Islet of Langerhans (tissue), 1 donor: ENCODE data around the gene SNAPC4.
"Not testable (repeated sequence)": the region's sequence is repeated elsewhere in the genome, so short reads cannot be mapped to it uniquely, and the experiment has no call there.

ENCODE experiments used
- FAIRE-seq: peaks from one replicate; lab custom pipeline; 2011; peaks lifted over from hg19 to GRCh38; lab: Jason Lieb, UNC

SNAPC4 gene

DNA sequence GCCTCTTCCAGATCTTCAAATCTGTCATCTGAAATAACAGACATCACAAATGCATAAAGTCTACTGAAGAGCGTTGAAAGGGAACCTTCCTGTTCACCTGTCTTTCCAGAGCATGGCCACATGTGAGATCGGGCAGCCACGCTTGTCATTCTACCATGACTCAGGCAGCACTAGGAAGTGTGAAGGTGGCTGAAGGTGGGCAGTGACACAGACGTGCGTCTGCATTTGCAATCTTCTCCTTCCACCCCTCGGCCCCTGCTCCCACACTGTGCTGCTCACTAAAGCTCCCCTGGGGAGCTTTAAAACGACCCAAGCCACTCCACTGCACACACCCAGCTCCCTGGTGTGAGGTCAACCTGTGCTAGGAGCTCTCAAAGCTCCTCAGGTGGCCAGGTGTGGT, 7.9 kb upstream of the SNAPC4 start:
- FAIRE-seq, result no peak

DNA sequence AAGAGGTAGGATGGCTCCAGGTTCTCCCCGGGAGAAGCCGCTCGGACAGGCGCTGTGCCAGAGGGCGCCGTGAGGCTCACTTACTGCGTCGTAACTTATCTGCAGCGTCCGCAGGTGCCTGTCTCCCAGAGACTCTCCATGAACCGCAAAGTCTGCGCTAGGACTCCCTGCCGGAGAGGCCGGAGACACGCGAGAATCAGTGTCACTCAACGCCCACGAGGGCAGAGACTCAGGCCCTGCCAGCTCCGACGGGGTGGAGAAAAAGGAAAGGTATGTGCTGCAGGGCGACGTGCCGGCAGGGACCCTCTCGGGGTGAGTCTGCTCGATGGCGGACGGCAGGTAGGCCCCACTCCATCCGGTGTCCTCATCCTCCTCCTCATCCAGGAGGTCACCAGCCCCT, 7.1 kb upstream of the SNAPC4 start:
- FAIRE-seq, result not testable (repeated sequence)

DNA sequence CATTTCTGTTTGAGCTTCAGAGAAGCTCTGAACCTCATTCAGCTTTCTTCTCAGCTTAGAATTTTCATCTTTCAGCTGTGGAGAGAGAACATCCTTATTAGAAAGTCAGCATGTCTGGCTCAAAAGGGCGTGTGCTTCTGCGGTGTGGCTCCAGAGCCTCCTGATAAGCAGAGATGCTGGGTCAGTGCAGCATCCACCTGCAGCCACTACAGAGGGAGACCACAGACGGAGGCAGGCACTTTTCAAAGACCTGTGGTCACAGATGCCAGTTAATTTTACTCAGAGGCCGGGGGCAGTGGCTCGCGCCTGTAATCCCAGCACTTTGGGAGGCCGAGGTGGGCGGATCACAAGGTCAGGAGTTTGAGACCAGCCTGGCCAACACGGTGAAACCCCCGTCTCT, 5.9 kb upstream of the SNAPC4 start:
- not testable (repeated sequence) for FAIRE-seq

DNA sequence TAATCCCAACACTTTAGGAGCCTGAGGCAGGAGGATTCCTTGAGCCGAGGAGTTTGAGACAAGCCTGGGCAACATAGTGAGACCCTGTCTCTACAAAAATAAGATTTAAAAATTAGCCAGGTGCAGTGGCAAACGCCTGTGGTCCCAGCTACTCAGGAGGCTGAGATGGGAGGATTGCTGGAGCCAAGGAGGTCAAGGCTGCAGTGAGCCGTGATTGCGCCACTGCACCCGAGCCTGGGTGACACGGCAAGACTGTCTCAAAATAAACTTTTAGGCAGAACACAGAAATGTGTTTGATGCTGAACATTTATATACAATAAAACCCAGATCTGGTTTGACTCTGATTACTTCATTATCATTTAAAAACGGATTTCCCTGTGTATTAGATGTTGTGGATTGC, 5.5 kb upstream of the SNAPC4 start:
- no peak for FAIRE-seq

DNA sequence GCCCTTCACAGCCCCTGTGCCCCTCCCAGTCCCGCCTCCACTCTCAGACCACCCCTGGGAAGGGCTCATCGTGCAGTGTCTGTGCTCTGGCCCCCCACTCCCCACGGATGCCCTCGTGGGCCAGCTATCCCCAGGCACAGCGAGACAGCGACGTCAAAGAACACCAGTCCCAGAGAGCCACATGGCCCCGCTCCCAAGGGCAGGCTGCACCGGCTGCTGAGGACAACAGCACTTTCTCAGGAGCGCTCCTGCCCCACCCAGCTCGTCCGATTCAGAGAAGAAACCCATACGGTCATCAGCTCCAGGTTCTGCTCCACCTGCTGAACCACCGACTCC, 4.8 kb upstream of the SNAPC4 start:
- FAIRE-seq, result no peak

DNA sequence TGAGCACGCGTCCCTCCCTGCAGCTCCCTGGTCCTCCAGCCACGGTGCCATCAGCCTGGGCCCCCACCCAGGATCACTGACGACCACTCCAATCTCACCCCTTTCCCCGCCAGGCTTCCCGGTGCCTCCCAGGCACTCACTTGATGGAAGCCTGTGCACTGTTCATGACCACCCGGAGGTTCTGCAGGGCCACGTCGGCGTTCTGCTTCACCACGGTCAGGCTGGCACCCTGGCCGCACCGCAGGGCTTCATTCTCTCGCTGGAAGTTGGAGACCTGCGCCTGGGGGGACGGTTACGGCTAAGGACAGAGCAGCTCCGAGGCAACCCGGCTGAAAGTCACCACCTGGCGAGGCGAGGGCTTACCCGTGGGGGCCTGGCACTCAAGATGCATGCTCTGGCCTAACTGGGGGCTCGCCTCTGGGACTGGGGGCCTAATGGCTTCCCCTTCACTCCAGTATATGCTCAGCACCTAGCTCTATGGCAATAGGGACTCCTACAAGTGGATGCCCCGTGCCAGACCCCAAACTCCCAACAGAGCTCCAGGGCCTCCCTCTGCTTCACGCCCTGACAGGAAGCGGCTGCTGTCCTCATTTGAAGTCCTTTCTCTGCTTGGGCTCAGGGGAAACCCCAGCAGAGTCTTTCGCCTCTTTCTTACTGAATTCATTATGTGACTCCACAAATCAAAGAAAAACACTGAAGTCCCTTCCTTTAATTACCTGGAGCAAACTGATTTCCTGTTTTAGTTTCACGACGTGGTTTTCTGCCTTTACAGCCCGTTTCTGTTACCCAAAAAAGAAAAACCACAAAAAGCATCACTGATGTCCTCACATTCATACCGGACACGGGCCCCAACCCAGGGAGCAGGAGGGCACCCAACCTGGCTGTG, 4.2 kb upstream of the SNAPC4 start:
- FAIRE-seq, result no peak

DNA sequence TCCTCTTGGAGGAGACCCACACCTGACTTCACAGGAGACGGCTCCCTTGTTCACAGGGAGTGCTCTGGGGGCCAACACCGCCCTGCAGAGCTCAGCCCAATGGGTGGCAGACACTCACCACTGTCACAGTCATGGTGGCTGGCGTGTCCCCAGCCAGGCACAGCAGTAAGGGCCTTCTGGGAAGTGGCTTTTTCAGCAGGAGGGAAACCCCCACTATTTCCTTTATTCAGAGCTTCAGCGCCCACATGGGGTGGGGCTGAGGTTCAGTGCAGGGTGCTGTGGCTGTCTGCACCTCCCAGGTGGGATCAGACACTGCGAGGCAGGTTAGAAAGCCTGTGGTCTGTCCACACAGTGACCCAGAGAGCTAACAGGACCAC, 3.6 kb upstream of the SNAPC4 start:
- no peak for FAIRE-seq

DNA sequence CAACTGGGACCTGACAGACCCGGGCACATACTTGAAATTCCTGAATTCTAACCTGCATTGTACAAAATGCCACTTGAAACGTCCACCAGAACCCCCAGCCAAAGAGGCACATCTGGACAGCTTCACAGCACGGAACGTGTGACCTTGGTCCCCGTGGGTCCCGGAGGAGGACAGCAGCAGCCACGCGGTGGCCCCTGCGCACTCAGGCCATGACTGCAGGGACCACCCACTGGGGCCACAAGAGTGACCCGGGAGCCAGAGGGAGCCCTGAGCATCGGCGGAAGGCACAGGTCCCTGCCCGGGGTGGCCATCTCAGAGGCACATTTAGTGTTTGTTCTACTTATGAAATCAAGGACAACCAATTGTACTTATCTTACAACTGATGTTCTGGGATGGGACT, 2.1 kb upstream of the SNAPC4 start:
- FAIRE-seq, result no peak

DNA sequence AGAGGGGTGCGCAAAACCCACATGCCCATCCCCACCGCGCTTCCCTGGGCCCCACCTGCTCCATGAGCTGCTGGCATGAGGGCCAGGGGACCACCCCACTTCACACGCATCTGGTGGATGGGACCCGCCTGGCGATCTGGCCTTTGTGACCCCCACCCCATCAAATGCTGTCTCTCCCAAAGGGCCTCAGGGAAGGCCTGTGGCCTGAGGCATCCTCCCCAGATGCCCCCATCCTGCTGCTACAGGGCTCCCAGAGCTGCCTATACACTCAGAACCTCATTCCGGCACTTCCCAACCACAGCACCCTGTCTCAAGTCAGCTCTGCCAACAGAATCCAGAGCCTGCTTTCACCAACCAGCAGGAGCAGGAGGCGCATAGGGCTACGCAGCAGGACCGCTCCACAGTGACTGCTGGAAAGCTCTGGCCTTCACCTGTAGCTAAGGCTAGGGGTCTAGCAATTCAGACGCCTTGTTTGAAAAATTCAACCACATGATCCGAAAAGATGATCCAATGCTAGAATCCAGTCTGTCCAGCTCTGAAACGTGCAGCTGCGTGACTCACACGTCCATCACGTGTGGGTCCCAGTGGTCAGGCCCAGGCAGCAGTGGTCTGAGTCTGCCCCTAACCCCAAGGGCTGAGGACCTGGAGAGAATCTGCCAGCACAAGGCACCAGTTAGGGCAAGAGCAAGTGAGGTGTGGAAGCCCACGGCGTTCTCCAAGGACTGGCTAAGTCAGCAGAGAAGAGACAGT, 1.4 kb upstream of the SNAPC4 start:
- FAIRE-seq, result no peak

DNA sequence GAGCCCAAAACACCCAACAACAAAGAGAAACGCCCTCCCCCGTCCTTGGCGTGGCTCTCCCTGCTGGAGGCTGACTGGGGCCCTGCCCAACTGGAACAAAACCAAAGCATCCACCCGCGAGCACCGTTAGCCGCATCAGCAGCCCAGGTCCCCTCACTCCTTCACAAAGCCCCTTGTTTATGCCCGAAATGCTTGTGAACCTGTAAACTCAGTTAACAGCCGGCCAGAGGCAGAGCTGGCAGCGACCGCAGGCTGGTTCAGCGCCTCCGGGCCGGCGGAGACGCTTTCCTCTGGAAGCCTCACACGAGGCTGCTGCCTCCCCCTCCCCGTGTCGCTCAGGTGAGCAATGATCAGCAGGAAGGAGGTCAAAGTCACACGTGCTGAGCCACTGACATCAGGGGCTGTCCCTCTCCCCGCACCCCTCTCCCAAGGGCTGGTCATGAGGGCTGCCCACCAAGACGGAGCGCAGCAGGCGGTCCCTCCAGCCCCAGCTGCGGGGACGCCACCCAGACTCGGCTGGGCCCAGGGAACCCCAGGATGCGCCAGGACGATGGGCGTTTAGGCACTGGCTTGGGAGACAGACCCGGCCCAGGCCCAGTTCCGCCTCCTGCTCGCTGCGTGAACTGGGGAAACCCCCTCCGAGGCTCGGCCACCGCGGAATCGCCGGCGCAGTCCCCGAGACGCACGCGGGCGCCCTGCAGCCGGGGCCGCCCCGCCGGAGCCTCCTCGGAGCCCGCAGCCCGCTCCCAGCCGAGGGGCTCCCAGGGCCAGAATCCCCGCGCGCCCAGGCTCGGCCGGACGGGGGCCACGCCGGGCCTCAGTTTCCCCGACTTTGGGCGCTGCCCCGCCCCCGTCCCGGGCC, 563 bp downstream of the SNAPC4 start:
- FAIRE-seq, result no peak

DNA sequence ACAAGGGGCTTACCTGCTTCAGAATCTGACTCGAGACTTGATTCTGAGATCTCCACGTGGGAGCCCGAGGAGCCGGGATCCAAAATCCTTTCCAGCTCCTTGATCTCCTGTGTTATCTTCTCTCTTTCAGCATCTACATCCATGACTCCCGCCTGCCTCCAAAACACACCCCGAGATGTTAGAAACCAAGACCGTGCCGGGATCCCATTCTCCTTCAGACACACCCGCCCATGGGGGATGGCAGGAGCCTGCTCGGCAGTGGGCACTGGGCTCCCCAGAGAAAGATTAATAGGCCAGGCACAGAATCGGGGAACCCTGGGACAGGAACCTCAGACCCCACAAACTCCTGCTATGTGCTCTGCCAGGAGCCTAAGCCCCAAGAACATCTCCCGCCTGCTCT, 1.7 kb downstream of the SNAPC4 start:
- no peak for FAIRE-seq

DNA sequence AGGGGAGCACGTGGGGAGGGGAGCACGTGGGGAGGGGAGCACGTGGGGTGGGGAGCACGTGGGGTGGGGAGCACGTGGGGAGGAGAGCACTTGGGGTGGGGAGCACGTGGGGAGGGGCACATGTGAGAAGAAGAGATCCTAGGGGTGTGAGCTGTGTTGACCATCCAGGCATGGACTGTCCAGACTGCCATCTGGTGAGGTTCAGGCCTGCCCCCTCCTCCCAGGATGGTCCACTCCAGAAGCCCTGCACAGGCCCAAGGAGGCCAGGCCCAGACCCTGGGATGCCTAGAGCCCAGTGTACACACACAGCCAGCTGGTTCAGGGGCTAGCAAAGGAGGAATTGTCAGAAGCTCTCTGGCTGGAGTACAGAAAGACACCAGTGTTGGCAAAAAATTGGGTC, 2.3 kb downstream of the SNAPC4 start:
- no peak for FAIRE-seq

DNA sequence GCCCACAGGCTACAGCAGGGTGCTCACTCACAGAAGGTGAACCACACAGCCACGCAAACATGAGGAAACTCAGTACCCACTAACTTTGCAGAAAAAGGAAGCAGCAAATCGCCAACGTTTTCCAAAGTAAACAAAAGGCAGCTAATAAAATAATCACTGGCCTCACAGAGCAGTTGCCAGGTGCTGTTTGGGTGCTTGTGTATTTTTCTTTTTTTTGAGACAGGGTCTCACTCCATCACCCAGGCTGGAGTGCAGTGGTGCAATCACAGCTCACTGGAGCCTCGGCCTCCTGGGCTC, 3.8 kb downstream of the SNAPC4 start:
- FAIRE-seq, result no peak

DNA sequence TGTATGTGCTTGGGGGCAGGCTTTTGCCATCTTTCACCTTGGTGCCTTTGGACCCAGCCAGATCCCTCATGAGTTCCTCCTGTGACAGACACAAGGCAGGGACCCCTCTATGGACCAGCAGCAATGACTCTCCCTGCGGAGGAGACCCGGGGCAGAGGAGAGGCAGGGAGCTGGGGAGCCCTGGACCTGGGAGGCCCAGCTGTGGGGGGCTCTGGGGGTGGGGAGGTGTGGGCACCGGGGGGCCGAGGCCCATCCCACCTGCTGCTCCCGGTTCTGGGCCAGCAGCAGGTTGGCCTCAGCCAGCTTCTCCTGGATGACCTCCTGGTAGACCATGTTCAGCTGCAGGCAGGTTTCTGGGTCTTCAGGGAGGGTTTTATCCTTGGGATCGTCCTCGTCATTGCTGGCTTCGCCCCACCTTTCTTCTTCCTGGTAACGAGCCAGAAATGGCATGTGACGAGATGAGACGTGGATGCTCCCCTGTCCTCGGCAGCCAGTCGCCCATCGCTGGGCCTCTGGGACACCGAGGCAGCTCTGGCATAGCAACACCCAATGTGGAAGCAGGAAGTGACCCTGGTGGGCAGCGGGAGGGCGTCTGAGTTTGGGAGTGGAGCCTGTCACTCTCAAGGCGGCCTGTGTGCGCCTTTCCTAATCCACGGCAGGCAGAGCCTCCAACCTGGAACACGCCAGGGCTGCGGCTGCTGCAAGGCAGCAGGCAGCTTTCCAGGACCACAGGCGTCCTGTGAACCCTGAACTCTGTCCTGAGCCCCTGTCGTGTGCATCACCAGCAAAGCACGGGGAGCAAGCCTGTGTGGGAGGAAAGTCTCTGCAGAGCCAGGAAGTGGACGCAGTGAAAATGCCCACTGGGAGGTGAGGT, 4.4 kb downstream of the SNAPC4 start:
- FAIRE-seq, result no peak

DNA sequence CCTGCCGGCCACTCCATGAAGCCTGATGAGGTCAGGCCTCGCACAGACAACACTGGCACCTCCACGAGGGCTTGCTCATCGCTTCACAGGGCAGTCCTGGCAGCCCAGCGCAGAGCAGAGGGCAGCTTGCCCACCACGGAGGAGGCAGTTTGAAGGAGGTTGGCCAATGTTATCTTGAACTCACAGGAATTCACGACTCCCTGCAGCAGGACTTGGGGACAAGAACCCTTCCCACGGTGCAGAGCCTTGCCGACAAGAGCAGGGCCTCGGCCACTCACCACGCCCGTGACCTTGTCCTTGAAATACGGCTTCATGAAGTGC, 5.0 kb downstream of the SNAPC4 start:
- no peak for FAIRE-seq

DNA sequence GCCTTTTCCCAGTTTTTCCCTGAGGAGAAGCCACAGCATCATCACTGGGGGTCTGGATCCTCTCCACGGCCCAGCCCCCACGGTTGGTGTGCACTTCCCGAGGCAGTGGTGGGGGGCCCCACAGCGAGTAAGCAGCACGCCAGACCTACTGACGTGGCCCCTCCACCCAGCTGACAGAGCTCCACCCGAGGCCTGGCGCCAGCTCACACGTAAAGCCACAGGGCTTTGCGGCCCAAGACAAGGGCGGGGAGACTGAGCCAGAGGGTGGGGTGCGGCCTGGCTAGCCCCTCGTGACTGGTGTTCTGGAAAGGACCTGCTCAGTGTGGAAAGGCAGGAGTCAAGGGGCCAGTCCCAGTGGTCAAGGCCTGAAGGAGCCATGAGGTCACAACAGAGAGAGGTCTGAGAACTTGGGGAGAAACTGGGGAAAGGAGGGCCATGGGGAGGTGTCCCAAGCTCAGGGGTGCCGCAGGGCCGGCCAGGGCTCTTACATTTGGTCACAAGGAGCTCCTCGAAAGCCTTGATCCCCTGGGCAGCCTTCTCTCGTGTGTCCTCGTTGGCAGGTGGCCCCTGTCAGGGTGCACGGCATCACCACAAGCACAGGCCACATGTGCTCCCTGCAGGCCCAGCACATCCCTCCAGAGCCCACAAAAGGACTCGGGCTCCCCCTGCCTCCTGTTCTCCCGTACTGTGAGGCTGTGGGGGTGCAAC, 5.5 kb downstream of the SNAPC4 start:
- FAIRE-seq, result no peak

DNA sequence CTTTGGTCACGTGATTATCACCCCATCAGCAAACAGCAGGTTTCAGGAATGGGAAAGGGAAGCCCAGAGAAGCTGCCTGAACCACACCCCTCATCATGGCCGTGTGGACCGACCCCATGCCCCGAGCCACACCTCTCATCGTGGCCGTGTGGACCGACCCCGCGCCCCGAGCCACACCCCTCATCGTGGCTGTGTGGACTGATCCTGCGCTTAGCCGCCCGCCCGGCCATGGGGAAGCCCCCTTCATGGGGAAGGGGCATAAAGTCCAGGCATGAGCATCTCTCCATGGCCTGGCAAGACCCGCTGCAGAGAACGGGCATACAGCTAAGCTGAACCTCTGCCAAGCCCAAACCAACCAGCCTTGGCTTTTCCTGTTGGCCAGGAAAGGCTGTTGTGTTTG, 6.4 kb downstream of the SNAPC4 start:
- no peak for FAIRE-seq

DNA sequence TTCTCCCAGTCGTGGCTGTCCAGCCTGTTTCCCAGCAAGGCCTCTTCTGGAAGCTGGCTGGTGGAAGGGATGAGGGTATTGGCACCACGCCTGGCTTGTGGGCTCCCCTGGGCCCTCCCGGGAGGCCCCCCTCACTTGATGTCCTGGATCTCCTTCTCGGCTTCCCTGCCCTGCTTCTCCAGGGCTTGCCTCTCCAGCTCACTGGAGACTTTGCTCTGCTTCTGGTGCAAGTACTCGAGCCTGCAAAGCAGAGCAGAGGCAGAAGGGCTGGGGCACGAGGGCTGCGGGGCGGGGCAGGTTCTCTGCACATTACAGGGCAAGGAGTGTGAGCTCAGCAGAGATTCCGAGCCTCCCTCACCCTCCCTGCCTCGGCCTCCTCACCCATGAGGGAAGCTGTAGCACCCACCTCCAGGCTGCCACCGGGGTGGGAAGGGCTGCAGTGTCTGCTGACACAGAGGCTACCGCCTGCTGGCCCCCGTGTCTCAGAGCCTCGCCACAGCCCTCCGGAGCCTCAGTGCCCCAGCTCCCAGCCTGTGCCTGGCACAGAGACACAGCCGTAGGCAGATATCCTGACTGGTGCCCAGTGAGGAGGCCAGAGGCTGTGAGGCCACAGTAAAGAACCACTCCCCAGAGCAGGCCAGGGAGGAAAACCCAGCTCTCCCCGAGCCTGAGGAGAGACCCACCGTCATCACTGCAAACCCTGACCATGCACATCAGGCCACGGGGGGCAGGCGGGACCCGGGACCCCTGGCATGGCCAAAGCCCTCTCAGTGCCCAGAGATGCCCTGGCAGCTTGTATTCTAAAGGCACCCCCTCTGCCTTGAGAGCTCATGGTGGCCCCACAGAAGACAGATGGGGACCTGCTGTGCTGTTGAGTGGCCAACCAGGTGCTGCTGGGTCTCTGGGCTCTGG, 7.2 kb downstream of the SNAPC4 start:
- FAIRE-seq, result no peak

DNA sequence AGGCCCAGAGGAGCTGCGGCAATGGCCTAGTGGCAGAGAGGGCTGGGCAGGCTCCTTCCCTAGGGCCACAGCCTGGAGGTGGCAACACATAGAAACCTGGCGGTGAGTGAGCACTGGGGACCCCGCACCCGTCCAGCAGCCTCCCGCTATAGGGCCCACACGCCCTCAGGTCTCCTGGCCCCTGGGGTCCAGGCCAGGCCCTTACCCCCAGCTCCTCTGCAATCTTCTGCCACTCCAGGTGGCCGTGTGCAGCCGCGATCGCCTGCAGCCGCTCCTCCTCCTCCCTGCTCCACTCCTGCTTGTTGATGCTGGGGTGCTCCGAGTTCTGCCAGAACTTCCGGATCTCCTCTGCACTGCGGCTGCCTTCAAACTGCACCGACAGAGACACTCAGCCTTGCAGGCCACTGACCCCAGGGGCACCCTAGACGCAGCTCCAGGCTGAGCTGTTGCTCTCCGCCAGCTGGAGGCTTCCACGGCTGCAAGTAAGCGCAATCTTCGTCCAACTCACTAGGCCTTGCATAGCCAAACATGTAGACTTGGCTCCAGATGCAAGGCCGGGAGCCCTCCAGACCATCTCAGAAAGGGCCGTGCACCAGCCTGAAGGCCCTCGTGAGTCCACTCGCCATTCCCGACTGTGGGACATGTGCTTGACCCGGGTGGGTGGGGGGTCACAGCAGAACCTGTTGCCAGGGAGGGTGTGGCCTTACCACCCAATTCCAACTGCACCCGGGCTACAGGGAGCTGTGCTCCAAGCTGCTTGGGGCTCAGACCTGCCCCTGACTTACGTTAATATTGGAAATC, 8.0 kb downstream of the SNAPC4 start:
- FAIRE-seq, result no peak

DNA sequence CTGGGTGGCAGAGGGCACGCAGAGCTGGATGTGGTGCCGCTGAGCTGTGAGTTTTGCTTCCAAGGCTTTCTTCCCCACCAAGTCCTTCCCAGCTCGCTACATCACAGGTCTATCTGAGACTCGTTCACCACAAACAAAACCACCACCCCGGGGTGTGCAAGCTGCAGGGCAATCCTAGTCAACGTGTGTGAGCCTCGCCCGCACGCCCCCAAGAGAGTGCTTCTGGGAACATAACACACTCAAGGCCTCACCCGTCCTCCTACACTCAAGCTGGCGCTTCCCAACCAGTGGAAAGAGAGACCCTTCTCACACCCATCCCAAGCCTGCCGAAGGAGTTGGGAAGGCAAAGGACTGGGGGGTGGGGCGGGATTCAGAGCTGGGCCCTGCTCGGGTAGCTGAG, 10.6 kb downstream of the SNAPC4 start:
- no peak for FAIRE-seq
